HG03378 (cell line): Measurements from ENCODE around the gene DUS4L.

ENCODE experiments used
- ATAC-seq: cut with Tn5 transposase; IDR thresholded peaks from one replicate; pipeline ENCODE4 v1.9.1; 2021; ENCODE audit warnings: mild to moderate bottlenecking, moderate library complexity; ENCODE audit not compliant: unreplicated experiment

Gene DUS4L

DNA sequence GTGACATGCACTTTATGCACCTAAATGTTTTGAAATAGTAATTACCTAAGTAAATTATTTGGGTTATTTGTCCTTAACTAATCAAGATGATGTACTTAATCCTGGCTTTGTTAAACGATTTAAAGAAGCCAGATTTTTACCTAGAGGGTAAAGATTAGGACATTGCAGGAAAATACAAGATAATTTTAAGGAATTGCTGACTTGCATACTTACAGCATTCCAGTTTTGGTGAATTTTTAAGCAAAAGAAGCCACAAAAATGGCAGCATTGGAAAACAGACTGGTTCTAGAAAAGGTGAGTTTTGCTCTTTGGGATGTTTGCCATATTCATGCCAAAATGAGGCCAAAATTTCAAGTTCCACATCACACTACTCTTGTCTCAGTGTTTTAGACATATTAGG, 49.7 kb downstream of the DUS4L start:
- ATAC-seq, result no peak

DNA sequence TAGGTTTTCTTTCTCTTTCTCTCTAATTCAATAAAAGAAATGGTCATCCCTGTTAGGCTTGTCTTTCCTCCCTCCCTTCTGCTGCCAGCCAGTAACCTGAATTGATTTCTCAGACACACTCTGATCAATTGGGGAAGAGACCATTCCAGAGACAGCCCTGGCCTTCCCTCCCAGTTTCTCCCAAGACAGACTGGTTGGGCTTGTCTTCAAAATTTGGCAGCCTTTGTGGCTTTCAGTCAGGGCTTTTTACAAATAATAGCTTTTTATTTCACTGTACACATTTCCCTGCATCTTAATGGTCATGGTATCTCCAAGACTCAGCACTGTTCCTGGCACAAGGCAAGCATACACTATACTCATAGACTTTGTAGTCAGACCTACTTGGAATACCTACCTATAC, 50.2 kb downstream of the DUS4L start:
- ATAC-seq, result no peak

DNA sequence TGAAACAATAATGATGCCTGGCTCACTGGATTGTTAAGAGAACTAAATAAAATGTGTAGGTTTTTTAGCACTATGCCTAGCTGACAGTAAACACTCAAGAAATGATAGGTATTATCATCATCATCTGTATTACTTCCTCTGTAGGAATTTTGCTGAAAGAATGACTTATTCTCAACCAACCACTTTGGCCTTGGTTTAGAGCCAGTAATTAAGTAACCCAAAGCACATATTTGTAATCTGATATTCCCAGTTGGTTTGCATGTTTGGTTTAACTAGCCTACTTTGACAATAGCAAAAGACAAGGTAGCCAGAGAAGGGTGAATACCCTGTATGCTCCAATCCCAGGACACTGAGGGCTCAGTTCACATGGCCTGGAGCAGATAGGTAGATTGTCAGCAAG, 50.7 kb downstream of the DUS4L start:
- ATAC-seq, result no peak

DNA sequence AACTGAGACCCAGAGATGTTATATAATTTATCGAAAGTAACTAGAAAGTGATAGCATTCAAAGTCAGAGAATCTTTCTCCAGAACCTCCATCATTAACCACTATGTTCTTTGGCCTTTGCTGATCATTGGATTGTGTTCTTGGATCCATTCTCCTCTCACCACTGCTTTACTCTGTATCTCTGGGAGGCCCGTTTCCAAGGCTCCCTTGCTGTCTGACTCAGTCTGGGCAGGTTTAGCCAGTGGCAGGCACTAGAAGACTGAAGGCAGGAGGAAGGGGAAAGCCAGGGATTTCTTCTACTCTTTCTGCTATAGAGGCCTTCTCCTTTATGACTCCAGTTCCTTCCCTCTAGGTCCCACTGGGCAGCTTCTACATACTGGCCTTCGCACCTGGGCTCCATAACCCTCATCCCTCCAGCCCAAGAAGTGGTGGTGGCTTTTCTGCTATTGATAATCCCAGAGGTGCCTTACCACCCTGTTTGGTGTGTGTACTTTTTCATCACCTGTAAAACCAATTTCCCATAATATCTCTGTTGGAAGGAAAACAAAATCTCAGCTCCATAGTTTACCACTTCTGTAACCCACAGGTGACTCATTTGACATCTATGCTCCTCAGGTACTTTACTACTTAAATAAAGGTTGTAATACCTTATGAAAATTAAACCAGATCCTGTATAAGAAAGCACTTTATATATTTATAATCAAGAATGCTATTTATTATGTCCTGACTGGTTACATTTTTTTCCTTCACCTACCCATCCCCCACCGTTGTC, 52.3 kb downstream of the DUS4L start:
- ATAC-seq, result no peak

DNA sequence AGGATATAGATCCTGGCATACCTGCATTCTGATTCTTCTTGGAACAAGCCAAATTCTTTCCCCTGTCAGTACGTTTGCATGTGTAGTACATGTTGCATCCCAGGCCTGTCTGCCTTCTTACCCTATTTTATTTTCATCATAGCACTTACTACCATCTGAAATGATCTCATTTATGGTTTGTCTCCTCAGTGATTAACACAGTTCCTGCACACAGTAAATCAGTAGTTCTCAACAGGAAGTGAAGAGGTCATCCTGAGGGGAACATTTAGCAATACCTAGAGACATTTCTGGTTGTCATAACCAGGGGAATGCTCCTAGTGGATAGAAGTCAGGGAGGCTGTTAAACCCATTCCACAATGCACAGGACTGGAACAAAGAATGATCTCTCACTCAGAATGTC, 58.7 kb downstream of the DUS4L start:
- ATAC-seq, result no peak

DNA sequence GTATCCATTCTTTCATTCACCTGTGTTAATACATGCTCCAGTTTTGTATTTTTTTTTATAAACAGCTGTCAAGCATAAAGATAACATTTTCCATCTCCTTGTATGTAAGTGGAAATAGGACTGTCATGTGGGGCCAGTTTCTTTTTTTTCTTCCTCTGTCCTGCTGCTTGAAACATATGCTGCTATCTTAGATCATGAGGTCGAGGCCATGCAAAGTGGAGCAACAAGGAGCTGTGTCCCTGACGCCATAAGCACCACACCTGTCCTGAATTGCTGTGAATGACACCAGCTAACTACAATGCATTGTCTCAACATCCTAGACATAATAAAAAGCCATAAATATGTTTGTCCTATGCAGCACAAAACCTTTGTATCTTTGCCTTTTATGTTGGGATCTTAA, 59.1 kb downstream of the DUS4L start:
- no peak for ATAC-seq

DNA sequence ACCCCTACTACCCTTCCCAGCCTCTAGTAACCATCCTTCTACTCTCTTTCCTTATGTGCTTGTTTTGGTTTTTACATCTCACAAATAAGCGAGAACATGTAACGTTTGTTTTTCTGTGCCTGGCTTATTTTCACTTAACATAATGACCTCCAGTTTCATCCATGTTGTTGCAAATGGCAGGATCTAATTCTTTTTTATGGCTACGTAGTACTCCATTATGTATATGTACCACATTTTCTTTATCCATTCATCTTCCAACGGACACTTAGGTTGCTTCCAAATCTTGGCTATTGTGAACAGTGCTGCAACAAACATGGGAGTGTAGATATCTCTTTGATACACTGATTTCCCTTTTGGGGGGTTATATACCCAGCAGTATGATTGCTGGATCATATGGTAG, 63.2 kb downstream of the DUS4L start:
- ATAC-seq, result no peak
